RWPE2 (cell line): ENCODE measurements around the gene SMIM41.
"Not testable (repeated sequence)": the region's sequence is repeated elsewhere in the genome, so short reads cannot be mapped to it uniquely, and the experiment has no call there.

ENCODE experiments used
- ATAC-seq: fragments of 200-7000 bp; cut with Tn5 transposase; 3 replicates; pipeline ENCODE4 v1.9.1; 2021; ENCODE audit warnings: low read depth
- DNase-seq: peaks from one replicate; pipeline ENCODE4 v3.0.0-alpha.2; 2020; ENCODE audit warnings: low spot score
- H3K27ac ChIP-seq: fragments of 450-650 bp; 2 replicates; pipeline ENCODE4 v1.5.1; 2017; ENCODE audit warnings: mild to moderate bottlenecking; ENCODE audit not compliant: poor library complexity, severe bottlenecking
- H3K27me3 ChIP-seq: fragments of 250-450 bp; sonication (Bioruptor Pico); 2 replicates; pipeline ENCODE4 v1.5.1; 2021; ENCODE audit warnings: mild to moderate bottlenecking, moderate library complexity; ENCODE audit not compliant: insufficient read depth, poor library complexity, severe bottlenecking
- H3K36me3 ChIP-seq: fragments of 250-450 bp; sonication (Bioruptor Pico); 2 replicates; pipeline ENCODE4 v1.5.1; 2020; ENCODE audit warnings: low read depth, mild to moderate bottlenecking, moderate library complexity
- H3K4me1 ChIP-seq: fragments of 250-450 bp; sonication (Bioruptor Pico); 2 replicates; pipeline ENCODE4 v1.5.1; 2021; ENCODE audit warnings: mild to moderate bottlenecking, moderate library complexity; ENCODE audit not compliant: insufficient read depth, poor library complexity, severe bottlenecking
- H3K4me3 ChIP-seq: fragments of 250-450 bp; sonication (Bioruptor Pico); 2 replicates; pipeline ENCODE4 v1.5.1; 2021; ENCODE audit warnings: mild to moderate bottlenecking, moderate library complexity; ENCODE audit not compliant: severe bottlenecking
- H3K9me3 ChIP-seq: fragments of 250-450 bp; sonication (Bioruptor Pico); 2 replicates; pipeline ENCODE4 v1.5.1; 2021; ENCODE audit warnings: mild to moderate bottlenecking, moderate library complexity; ENCODE audit not compliant: severe bottlenecking
- TF ChIP-seq, protein P1 (sequence below): fragments of 450-650 bp; IDR thresholded peaks from one replicate; pipeline ENCODE4 v1.5.1; 2017; ENCODE audit warnings: mild to moderate bottlenecking, moderate library complexity; ENCODE audit not compliant: poor library complexity, severe bottlenecking

Gene SMIM41

DNA sequence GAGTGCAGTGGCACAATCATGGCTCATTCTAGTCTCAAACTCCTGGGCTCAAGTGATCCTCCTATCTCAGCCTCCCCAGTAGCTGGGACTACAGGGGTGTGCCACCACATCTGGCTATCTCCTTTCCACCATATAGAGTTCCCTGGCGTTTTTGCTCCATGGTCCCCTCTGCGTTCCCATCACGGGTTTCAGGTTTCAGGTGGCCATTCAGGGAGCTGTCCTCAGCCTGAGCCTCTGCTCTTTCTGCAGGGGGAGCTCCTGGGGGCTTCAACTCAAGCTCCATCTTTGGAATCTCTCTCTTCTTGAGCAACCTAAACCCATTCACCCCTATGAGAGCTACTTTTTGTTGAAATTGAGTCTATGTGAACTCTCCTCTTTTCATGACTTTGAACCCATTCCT is 11.6 kb downstream of the SMIM41 start:
- TF ChIP-seq, protein P1, sequence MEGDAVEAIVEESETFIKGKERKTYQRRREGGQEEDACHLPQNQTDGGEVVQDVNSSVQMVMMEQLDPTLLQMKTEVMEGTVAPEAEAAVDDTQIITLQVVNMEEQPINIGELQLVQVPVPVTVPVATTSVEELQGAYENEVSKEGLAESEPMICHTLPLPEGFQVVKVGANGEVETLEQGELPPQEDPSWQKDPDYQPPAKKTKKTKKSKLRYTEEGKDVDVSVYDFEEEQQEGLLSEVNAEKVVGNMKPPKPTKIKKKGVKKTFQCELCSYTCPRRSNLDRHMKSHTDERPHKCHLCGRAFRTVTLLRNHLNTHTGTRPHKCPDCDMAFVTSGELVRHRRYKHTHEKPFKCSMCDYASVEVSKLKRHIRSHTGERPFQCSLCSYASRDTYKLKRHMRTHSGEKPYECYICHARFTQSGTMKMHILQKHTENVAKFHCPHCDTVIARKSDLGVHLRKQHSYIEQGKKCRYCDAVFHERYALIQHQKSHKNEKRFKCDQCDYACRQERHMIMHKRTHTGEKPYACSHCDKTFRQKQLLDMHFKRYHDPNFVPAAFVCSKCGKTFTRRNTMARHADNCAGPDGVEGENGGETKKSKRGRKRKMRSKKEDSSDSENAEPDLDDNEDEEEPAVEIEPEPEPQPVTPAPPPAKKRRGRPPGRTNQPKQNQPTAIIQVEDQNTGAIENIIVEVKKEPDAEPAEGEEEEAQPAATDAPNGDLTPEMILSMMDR = no peak
- ATAC-seq = no peak
- H3K4me3 ChIP-seq = no peak overlapping the region
- no peak for DNase-seq
- H3K9me3 ChIP-seq = no peaks in the 10 kb centered on the region
- peaks cover 33% of the 10 kb centered on the region for H3K27me3 ChIP-seq
- no peak overlapping the region for H3K27ac ChIP-seq
- no peaks in the 10 kb centered on the region for H3K4me1 ChIP-seq
- H3K36me3 ChIP-seq = no peaks in the 10 kb centered on the region

DNA sequence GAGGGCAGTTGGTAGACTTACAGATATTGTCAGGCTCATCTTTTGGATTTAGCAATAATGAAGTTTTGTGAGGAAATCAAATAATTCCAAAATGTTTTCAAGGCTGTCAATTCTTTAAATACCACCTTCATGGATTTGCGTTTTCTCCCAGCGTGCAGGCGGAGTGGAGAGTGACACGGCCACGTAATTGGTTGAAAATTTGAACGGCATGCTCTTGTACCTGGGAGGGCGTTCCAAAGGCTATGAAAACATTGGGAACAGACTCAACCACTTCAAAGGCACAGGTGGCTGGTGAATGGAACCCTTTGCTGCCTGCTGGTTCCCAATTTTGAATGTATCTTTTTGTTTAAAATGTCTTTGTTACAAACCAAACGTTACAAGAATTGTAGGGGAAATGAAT is 12.4 kb downstream of the SMIM41 start:
- H3K36me3 ChIP-seq = no peaks in the 10 kb centered on the region
- peaks cover 33% of the 10 kb centered on the region for H3K27me3 ChIP-seq
- DNase-seq (no peak), ATAC-seq (no peak)
- no peaks in the 10 kb centered on the region for H3K4me1 ChIP-seq
- H3K4me3 ChIP-seq = no peak overlapping the region
- no peak overlapping the region for H3K27ac ChIP-seq
- TF ChIP-seq, protein P1 = no peak
- H3K9me3 ChIP-seq = no peaks in the 10 kb centered on the region

DNA sequence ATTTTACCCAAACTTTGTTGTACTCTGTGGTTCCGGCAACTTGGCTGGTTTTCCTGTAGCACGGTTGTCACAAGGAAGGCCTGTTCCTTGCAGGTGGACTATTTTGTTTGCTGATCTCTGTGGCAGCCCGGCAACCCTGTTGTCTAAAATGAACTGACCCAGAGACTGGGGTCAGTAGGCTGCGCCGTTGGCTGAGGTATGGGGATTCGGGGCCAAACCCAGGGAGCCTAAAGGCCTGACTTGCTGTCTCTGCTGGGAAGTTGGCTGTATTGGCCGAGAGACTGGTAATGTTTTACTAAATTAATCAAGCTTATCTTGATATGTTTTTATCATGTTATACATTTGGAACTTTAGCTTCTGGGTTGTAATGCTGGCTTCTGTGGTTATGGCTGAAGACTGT is 13.8 kb downstream of the SMIM41 start:
- TF ChIP-seq, protein P1 = no peak
- Histone ChIP-seq H3K4me1 (no peaks in the 10 kb centered on the region), H3K36me3 (no peaks in the 10 kb centered on the region), H3K4me3 (no peak overlapping the region), H3K27me3 (peaks cover 33% of the 10 kb centered on the region), H3K9me3 (no peaks in the 10 kb centered on the region), H3K27ac (no peak overlapping the region)
- DNase-seq = no peak
- ATAC-seq = no peak

DNA sequence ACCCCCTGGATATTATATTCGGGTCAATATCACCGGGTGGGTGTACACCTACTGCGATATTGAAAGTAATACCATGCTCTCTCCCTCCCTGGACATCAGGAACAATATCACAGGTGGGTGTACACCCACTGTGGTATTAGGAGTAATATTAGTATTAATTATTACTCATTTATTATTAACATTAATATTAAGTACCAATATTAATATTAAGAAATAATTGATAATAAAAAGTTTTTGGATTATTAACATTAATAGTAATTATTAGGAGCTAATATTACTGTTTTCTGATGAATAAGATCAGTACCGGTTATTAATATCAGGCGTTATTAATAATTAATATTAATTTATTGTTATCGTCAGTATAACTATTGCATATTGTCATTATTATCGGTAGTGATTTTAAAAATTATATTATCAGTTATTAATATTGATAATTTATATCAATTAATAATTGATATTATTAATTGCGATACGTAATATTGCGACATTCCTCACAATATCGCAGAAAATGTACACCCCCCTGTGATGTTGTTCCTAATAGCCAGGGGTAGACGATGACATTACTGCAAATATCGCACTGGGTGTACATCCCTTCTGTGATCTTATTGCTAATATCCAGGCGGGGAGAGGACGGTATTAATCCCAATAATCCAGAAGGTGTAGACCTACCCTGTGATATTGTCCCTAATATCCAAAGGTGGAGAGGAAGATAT is 17.0 kb downstream of the SMIM41 start:
- TF ChIP-seq, protein P1 = no peak
- Histone ChIP-seq H3K27ac (no peak overlapping the region), H3K27me3 (peaks cover 21% of the 10 kb centered on the region), H3K4me1 (no peaks in the 10 kb centered on the region), H3K4me3 (no peak overlapping the region), H3K9me3 (no peaks in the 10 kb centered on the region), H3K36me3 (no peaks in the 10 kb centered on the region)
- no peak for ATAC-seq
- no peak for DNase-seq

DNA sequence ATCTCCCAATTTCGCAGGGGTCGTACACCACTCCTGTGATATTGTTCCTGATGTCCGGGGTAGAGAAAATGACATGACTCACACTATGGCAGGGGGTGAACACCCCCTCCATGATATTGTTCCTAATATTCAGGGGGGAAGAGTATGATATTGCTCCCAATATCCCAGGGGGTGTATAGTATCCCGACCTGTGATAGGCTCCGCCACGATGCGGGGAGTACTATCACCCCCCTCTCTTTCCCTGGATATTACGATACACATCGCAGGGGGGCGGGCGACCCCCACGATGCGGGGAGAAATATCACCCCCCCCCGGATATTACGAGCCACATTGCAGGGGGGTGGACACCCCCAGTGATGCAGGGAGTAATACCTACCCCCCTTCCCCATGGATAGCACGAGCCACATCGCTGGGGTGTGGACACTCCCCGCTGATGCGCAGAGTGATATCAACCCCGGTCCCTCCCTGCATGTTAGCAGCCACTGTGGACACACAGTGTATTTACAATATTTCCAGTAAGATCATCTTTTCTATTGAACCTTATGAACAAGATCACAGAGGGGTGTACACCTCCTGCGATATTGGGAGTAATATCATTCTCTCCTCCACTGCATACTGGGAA is 17.7 kb downstream of the SMIM41 start:
- DNase-seq (no peak), ATAC-seq (no peak)
- TF ChIP-seq, protein P1 = no peak
- Histone ChIP-seq H3K4me3 (no peak overlapping the region), H3K27me3 (peaks cover 14% of the 10 kb centered on the region), H3K36me3 (no peaks in the 10 kb centered on the region), H3K9me3 (no peaks in the 10 kb centered on the region), H3K27ac (no peak overlapping the region), H3K4me1 (no peaks in the 10 kb centered on the region)

DNA sequence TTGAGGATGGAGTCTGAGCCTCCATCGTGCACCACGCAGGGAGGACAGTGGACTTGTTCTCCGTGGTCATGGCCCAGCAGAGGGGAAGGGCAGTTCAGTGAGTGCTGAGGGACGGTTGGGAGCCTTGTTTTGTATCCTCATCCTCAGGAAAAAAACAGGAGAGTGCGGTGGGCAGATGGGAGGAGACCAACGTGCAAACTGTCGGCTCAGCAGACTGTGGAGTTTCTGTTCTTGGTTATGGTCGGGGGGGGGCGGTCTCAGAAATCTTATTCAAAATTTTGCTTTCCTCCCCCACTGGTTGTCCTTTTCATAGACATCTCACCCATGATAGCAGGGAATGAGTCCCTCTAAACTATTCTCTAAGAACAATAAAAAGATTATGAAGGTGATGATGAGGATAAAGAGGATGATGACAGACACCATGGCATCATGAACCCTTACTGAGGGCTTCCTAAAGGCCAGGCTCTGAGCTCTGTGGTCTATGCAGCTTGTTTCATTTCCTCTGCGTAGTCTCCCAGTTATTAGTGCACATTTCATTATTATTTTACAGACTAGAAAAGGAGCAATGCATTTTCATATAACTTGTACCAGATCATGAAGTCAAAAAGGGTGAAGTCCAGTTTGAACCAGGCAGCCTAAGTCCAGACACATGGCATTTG is 25.1 kb downstream of the SMIM41 start:
- not testable (repeated sequence) for H3K4me1 ChIP-seq, H3K4me3 ChIP-seq, H3K9me3 ChIP-seq, H3K36me3 ChIP-seq, H3K27ac ChIP-seq, H3K27me3 ChIP-seq, ATAC-seq, DNase-seq
